HFFc6 (cell line): ENCODE results near the gene NSA2. TPM values are rescaled to one million over a fixed set of nuclear protein-coding genes. Genes with fewer than 3 reads are reported as not detected.

Experiments used
- DNase-seq: peaks from one replicate; pipeline ENCODE4 v3.0.0-alpha.2; 2018
- H3K27ac Mint-ChIP-seq: 2 replicates; pipeline ENCODE4 v1.8.0; 2020; ENCODE audit warnings: mild to moderate bottlenecking, mixed read lengths
- H3K27me3 Mint-ChIP-seq: 2 replicates; pipeline ENCODE4 v1.8.0; 2021; ENCODE audit warnings: mild to moderate bottlenecking, moderate library complexity, mixed read lengths; ENCODE audit not compliant: insufficient read depth
- H3K36me3 Mint-ChIP-seq: 2 replicates; pipeline ENCODE4 v1.8.0; 2021; ENCODE audit warnings: low read depth, mixed read lengths
- H3K4me1 Mint-ChIP-seq: 2 replicates; pipeline ENCODE4 v1.8.0; 2020; ENCODE audit warnings: low read depth, mixed read lengths
- H3K4me3 Mint-ChIP-seq: 2 replicates; pipeline ENCODE4 v1.8.0; 2020; ENCODE audit warnings: mild to moderate bottlenecking, moderate library complexity, mixed read lengths
- H3K9me3 Mint-ChIP-seq: 2 replicates; pipeline ENCODE4 v1.8.0; 2020; ENCODE audit warnings: mild to moderate bottlenecking, mixed read lengths
- CTCF ChIP-seq: fragments of 200-600 bp; sonication (generic); IDR thresholded peaks from 2 replicates; pipeline ENCODE4 v1.5.0; 2021; ENCODE audit warnings: antibody characterized with exemption, mild to moderate bottlenecking
- total RNA-seq, 6 experiments: library from RNA; stranded (reverse); fragmentation: NEBNext Ultra II Directional; extraction: Animal tissue kit (Norgen Biotek cat#: 25700); gene quantifications; 2 replicates in 1 of 6; 3 replicates in 5 of 6; pipeline ENCODE4 v1.2.3, GENCODE V29; 2021

The NSA2 gene
- total RNA-seq, 6 experiments from 2014 or later: 74.4 to 118 (median 96.0) TPM

GRCh38 chr5:74765929-74766328, 1.1 kb upstream of the NSA2 start:
- TF ChIP-seq CTCF: no peak
- Mint-ChIP-seq H3K27me3 (no peaks in the 10 kb centered on the region; the same call in 1 of the 2 replicates), H3K4me1 (peaks cover 47% of the 10 kb centered on the region), H3K9me3 (no peaks in the 10 kb centered on the region), H3K4me3 (peak overlapping the region; percentile 96), H3K27ac (peak overlapping the region; percentile 94), H3K36me3 (peaks cover 9% of the 10 kb centered on the region)
- no peak for DNase-seq

GRCh38 chr5:74766418-74766848, 616 bp upstream of the NSA2 start:
- peak overlapping the region; percentile 94 for H3K27ac Mint-ChIP-seq
- H3K27me3 Mint-ChIP-seq: no peaks in the 10 kb centered on the region; the same call in 1 of the 2 replicates
- peaks cover 9% of the 10 kb centered on the region for H3K36me3 Mint-ChIP-seq
- H3K9me3 Mint-ChIP-seq: no peaks in the 10 kb centered on the region
- DNase-seq: peak; percentile 49
- peak overlapping the region; percentile 96 for H3K4me3 Mint-ChIP-seq
- peaks cover 45% of the 10 kb centered on the region for H3K4me1 Mint-ChIP-seq
- peak; percentile 82 for TF ChIP-seq CTCF

GRCh38 chr5:74767579-74767913, 497 bp downstream of the NSA2 start:
- no peaks in the 10 kb centered on the region; the same call in 1 of the 2 replicates for H3K27me3 Mint-ChIP-seq
- H3K4me1 Mint-ChIP-seq: peaks cover 34% of the 10 kb centered on the region
- peak overlapping the region; percentile 96 for H3K4me3 Mint-ChIP-seq
- TF ChIP-seq CTCF: no peak
- no peaks in the 10 kb centered on the region for H3K9me3 Mint-ChIP-seq
- H3K27ac Mint-ChIP-seq: peak overlapping the region; percentile 94
- peak; percentile 35 for DNase-seq
- H3K36me3 Mint-ChIP-seq: peaks cover 14% of the 10 kb centered on the region

GRCh38 chr5:74772359-74772758, 5.3 kb downstream of the NSA2 start:
- Mint-ChIP-seq H3K9me3 (no peaks in the 10 kb centered on the region), H3K27ac (no peak overlapping the region), H3K36me3 (peaks cover 22% of the 10 kb centered on the region), H3K27me3 (no peaks in the 10 kb centered on the region; the same call in 1 of the 2 replicates), H3K4me3 (no peak overlapping the region), H3K4me1 (peaks cover 7% of the 10 kb centered on the region; the same call in 1 of the 2 replicates)
- no peak for TF ChIP-seq CTCF
- no peak for DNase-seq

GRCh38 chr5:74778609-74779008, 11.6 kb downstream of the NSA2 start:
- H3K27ac Mint-ChIP-seq: no peak overlapping the region
- no peak overlapping the region for H3K4me3 Mint-ChIP-seq
- no peaks in the 10 kb centered on the region for H3K9me3 Mint-ChIP-seq
- no peaks in the 10 kb centered on the region for H3K4me1 Mint-ChIP-seq
- no peaks in the 10 kb centered on the region for H3K27me3 Mint-ChIP-seq
- TF ChIP-seq CTCF: no peak
- peaks cover 6% of the 10 kb centered on the region; the same call in 1 of the 2 replicates for H3K36me3 Mint-ChIP-seq
- DNase-seq: no peak

- TF ChIP-seq CTCF: no peak
- no peak for DNase-seq
- Mint-ChIP-seq H3K36me3 (peaks cover 8% of the 10 kb centered on the region; the same call in 1 of the 2 replicates), H3K4me3 (no peak overlapping the region), H3K27me3 (peaks cover 4% of the 10 kb centered on the region; the same call in 1 of the 2 replicates), H3K4me1 (no peaks in the 10 kb centered on the region), H3K9me3 (peaks cover 9% of the 10 kb centered on the region), H3K27ac (no peak overlapping the region)
Measured at GRCh38 chr5:74786851-74787250, 19.8 kb downstream of the NSA2 start.
